Kidney (tissue), 14 donors: ENCODE results near the gene FHAD1. TPM values are rescaled to one million over a fixed set of nuclear protein-coding genes. Genes with fewer than 3 reads are reported as not detected.

Experiments used
- DNase-seq, 5 donors: peaks; one replicate each; pipeline ENCODE4 v3.0.0-alpha.2; 2013 to 2020
- FAIRE-seq: peaks from 2 replicates; lab custom pipeline; 2012; peaks lifted over from hg19 to GRCh38; lab: Jason Lieb, UNC
- H3K27ac ChIP-seq, 2 donors: one replicate each; pipeline ENCODE4 v1.7.0; 2013; ENCODE audit warnings: low read depth in 2 of 2, low read length in 2 of 2, inconsistent platforms in 1 of 2
- H3K27me3 ChIP-seq: one replicate; pipeline ENCODE4 v1.7.1; 2013; ENCODE audit warnings: low read length, inconsistent platforms; ENCODE audit not compliant: control insufficient read depth, insufficient read depth
- H3K36me3 ChIP-seq, 3 donors: one replicate each; pipeline versions ENCODE4 v1.7.0 to v1.7.1; 2013; ENCODE audit warnings: low read length in 3 of 3, control low read depth in 1 of 3, inconsistent platforms in 1 of 3; ENCODE audit not compliant: insufficient read depth in 3 of 3, control insufficient read depth in 2 of 3
- H3K4me1 ChIP-seq, 3 donors: one replicate each; pipeline versions ENCODE4 v1.7.0 to v1.7.1; 2013; ENCODE audit warnings: low read length in 3 of 3, inconsistent platforms in 1 of 3, low read depth in 1 of 3; ENCODE audit not compliant: control insufficient read depth in 2 of 3, insufficient read depth in 2 of 3
- H3K4me3 ChIP-seq, 3 donors: one replicate each; pipeline versions ENCODE4 v1.7.0 to v1.8.1; 2013; ENCODE audit warnings: low read length in 3 of 3, control low read depth in 1 of 3, inconsistent platforms in 1 of 3
- H3K9ac ChIP-seq, 3 donors: one replicate each; pipeline versions ENCODE4 v1.7.0 to v1.7.1; 2013; ENCODE audit warnings: low read length in 3 of 3, control low read depth in 1 of 3, inconsistent platforms in 1 of 3
- H3K9me3 ChIP-seq, 3 donors: one replicate each; pipeline versions ENCODE4 v1.7.0 to v1.7.1; 2013; ENCODE audit warnings: low read length in 3 of 3, control low read depth in 1 of 3, inconsistent platforms in 1 of 3; ENCODE audit not compliant: control insufficient read depth in 2 of 3, insufficient read depth in 1 of 3
- intact Hi-C: fragments of 100-400 bp; cut with DNase I; formaldehyde crosslinking; loops from one replicate; pipeline ENCODE4 v1.11.1; 2022
- polyA plus RNA-seq: library from polyadenylated mRNA; stranded (reverse); fragments of 350-450 nt; fragmentation: Illumina TruSeq; extraction: RNeasy Lipid Tissue Mini Kit (QIAGEN cat#74804); gene quantifications from one replicate; pipeline ENCODE4 v1.2.3, GENCODE V29; 2014; ENCODE audit warnings: low read depth, low replicate concordance; ENCODE audit not compliant: insufficient read depth
- total RNA-seq: library from RNA; stranded (reverse); fragmentation: NEBNext Ultra II Directional; extraction: Animal tissue kit (Norgen Biotek cat#: 25700); gene quantifications from one replicate; pipeline ENCODE4 v1.2.1, GENCODE V29; 2021
- TF ChIP-seq, protein P1 (sequence below): IDR thresholded peaks from 3 replicates; pipeline ENCODE4 v1.5.1; 2012; ENCODE audit warnings: mild to moderate bottlenecking, moderate library complexity, borderline replicate concordance; ENCODE audit not compliant: insufficient read depth; ENCODE audit errors: extremely low read depth
- donor health status: control.
- donor health status: control.
- donor health status: control.
- donor health status: control.
- donor health status: control.
- donor health status: DM: yes; HTN: yes; CAD: no.
- donor health status: Normal renal cell carcinoma (clear cell type).

FHAD1 gene
- total and polyA plus RNA-seq, 2 donors from 2014 or later = 0.84 to 4.2 TPM

DNA sequence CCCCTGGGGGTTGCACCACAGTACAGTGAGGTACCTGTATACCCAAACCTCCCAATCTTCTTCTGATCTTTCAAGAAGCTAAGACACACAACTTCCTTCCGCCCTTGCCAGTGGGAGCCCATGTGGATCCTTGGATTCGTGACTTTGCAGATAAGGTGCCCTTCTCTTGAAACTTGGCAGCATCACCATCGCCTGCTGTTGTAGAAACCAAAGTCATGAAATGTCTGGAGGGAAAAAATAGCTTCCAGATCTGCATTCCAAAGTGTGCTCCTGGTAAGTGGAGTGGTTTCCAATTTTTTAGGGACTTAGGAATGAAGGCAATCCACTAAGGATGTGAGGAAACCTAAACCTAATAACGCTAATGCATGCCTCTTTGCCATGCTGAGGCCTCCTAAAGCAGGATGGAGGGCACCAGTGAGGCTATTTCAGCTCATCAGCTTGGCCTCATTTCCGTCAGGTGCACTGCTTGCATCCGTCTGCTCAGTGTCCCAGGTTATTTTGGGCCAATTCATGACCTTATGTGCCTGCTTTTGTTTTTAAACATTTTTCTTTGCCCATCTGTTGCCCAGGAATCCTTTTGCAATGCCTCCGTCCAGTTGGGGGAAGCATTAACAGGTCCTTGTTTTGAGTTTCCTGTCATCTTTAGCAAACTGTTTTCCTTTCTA lies 154.5 kb downstream of the FHAD1 start:
- intact Hi-C loops = no loop called here
- no peak overlapping the region for H3K9ac ChIP-seq

DNA sequence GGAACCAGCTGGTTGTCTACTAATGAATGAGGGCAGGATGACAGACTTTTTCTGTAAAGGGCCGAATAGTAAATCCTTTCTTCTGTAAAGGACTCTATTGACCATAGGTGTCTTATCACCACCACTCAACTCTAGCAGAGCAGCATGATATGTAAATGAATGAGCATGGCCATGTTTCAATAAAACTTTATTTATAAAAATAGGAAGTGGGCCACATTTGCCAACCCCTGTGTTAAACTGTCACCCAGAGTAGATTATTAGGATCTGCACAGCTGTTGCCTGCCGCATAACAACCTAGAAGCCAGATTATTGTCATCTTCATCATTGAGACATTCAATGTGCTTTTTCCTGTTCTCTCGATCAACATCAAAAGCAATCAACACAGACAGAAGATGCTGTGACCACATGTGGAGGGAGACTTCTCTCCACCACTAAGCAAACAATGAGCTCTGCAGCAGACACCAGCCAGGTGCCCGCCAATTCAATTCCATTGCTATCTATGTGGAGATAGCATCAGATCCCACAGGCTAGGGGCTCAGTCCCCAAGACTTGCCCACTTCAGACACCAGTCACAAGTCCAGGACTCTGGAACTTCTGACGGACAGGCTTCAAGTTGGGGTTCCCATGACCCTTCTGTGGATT lies 155.9 kb downstream of the FHAD1 start:
- H3K4me1 ChIP-seq = no peaks in the 10 kb centered on the region
- TF ChIP-seq, protein P1, sequence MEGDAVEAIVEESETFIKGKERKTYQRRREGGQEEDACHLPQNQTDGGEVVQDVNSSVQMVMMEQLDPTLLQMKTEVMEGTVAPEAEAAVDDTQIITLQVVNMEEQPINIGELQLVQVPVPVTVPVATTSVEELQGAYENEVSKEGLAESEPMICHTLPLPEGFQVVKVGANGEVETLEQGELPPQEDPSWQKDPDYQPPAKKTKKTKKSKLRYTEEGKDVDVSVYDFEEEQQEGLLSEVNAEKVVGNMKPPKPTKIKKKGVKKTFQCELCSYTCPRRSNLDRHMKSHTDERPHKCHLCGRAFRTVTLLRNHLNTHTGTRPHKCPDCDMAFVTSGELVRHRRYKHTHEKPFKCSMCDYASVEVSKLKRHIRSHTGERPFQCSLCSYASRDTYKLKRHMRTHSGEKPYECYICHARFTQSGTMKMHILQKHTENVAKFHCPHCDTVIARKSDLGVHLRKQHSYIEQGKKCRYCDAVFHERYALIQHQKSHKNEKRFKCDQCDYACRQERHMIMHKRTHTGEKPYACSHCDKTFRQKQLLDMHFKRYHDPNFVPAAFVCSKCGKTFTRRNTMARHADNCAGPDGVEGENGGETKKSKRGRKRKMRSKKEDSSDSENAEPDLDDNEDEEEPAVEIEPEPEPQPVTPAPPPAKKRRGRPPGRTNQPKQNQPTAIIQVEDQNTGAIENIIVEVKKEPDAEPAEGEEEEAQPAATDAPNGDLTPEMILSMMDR = no peak
- no peak for FAIRE-seq
- H3K27me3 ChIP-seq = no peaks in the 10 kb centered on the region
- H3K27ac ChIP-seq = no peak overlapping the region
- no peak overlapping the region for H3K9ac ChIP-seq
- H3K4me3 ChIP-seq = no peak overlapping the region
- no peaks in the 10 kb centered on the region for H3K9me3 ChIP-seq
- intact Hi-C loops = no loop called here
- no peak for DNase-seq
- no peaks in the 10 kb centered on the region for H3K36me3 ChIP-seq

More for the DNA sequence above, 154.5 kb downstream of the FHAD1 start:
- Histone ChIP-seq H3K27ac (no peak overlapping the region), H3K9me3 (no peaks in the 10 kb centered on the region), H3K4me3 (no peak overlapping the region), H3K4me1 (no peaks in the 10 kb centered on the region), H3K27me3 (no peaks in the 10 kb centered on the region), H3K36me3 (no peaks in the 10 kb centered on the region)
- DNase-seq (no peak), FAIRE-seq (no peak)
- TF ChIP-seq, protein P1 = no peak

DNA sequence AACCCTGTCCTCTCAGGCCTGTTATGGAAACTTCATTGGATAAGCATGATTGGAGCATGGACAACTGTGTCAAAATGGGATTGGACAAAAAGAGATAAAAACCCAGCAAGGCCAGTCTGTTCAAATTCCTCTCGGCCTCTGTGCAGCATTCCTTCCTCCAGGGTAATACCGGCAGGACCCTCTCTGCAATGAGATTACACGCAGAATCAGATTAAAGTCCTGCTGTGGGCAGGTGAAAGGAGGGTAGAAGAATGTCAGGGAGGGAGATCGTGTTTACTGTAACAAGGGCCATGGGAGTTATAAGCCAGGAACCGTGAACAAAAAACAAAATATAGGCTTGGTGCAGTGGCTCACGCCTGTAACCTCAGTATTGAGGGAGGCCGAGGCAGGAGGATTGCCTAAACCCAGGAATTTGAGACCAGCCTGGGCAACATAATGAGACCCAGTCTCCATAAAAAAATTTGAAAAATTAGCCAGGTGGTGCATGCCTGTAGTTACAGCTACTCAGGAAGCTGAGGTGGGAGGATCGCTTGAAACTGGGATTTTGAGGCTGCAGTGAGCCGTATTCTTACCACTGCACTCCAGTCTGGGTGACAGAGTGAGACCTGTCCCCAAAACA lies 157.0 kb downstream of the FHAD1 start:
- TF ChIP-seq, protein P1 = no peak
- H3K36me3 ChIP-seq = no peaks in the 10 kb centered on the region
- H3K27ac ChIP-seq = no peak overlapping the region
- H3K27me3 ChIP-seq = no peaks in the 10 kb centered on the region
- no peak overlapping the region for H3K4me3 ChIP-seq
- no peaks in the 10 kb centered on the region for H3K9me3 ChIP-seq
- H3K9ac ChIP-seq = no peak overlapping the region
- FAIRE-seq (no peak), DNase-seq (no peak)
- intact Hi-C loops = no loop called here
- peaks cover 0 to under 1% (median 0%) of the 10 kb centered on the region in 3 donors for H3K4me1 ChIP-seq
